GM12874 (cell line): ENCODE data around the gene CDH4.

Source experiments
- CTCF ChIP-seq: IDR thresholded peaks from 2 replicates; pipeline ENCODE4 v1.5.1; 2011; ENCODE audit warnings: low read depth, mild to moderate bottlenecking, control low read depth, low read length, moderate library complexity; ENCODE audit not compliant: insufficient read depth

CDH4 gene

GRCh38 chr20:61949714-61950640, 697.9 kb downstream of the CDH4 start:
- TF ChIP-seq CTCF = no peak

GRCh38 chr20:61950641-61951071, 698.6 kb downstream of the CDH4 start:
- no peak for TF ChIP-seq CTCF

GRCh38 chr20:61951695-61952533, 699.9 kb downstream of the CDH4 start:
- no peak for TF ChIP-seq CTCF

- no peak for TF ChIP-seq CTCF
Measured at GRCh38 chr20:61953037-61954021, 701.3 kb downstream of the CDH4 start.

GRCh38 chr20:61954276-61955021, 702.4 kb downstream of the CDH4 start:
- TF ChIP-seq CTCF = no peak

GRCh38 chr20:61955668-61956395, 703.8 kb downstream of the CDH4 start:
- no peak for TF ChIP-seq CTCF
